ENCODE results near the gene GALNS.

GALNS gene

DNA sequence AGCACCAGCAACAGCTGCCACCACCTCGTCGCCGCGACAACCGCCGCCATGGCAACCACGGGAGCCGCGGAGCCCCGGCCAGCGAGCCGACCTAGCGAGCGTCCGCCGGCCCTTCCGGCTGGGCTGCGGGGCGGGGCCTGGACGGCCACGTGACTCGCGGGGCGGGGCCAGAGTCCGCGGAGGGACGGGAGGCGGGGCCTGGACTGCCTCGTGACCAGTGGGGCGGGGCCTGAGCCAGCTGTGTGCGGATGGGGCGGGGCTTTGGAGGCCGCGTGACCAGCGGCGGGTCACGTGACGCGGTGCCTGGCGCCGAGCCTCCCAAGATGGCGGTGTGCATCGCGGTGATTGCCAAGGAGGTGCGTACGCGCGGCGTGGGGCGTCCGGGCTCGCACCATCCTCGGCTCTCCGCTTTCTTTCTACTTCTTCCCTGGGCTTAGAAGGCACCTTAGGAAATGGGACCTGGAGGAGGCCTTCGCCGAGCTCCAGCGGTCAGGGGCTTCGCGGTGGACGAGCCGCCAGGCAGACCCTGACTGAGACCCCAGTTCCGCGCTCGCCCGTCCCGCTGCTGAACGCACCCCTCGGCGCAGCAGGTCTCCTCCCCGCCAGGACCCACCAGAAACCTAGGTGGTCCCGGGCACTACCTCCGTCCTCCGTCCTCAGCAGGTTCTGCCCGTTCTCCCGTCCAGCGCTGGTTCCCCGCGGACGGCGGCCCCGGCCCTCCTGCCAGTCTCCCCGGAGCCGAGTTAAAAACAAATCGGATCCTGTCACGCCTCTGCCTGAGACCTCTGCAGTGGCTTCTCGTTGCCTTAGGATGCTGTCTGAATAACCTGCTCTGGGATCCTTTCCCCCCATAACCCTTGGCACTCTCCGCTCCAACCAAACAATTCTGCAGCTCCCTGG is at the start of gene GALNS, which contains the start of gene TRAPPC2L:
Gene GALNS (minus strand): TSS at position 120 of the 900 bp plus-strand sequence. CDS start 70 bp downstream, at position 50.
Gene TRAPPC2L (plus strand): TSS at position 300 of the 900 bp plus-strand sequence. CDS start 24 bp downstream, at position 324.
- no peaks in the 10 kb centered on the region for H3K27me3 ChIP-seq (ENCODE audit: control insufficient read depth, insufficient read depth, low read length)
- H3K4me3 ChIP-seq (ENCODE audit: low read depth, low read length), result peak within 1 kb of the TSS; percentile 86
- peaks cover 8% of the 10 kb centered on the region for H3K4me1 ChIP-seq (ENCODE audit: control insufficient read depth, insufficient read depth, low read length)
- peaks cover 37% of the 10 kb centered on the region for H3K36me3 ChIP-seq (ENCODE audit: control insufficient read depth, insufficient read depth, low read length)
- no peaks in the 10 kb centered on the region for H3K9me3 ChIP-seq (ENCODE audit: control insufficient read depth, insufficient read depth, low read depth, low read length)
- H3K9ac ChIP-seq (ENCODE audit: low read length), result peak within 1 kb of the TSS; percentile 94
- H3K27ac ChIP-seq (ENCODE audit: low read depth, low read length), result peak within 1 kb of the TSS; percentile 24; the same call in 1 of the 2 replicates

GRCh38 chr16:88906020-88906419 is 49.3 kb upstream of the GALNS start:
- Histone ChIP-seq H3K36me3 (ENCODE audit: control insufficient read depth, insufficient read depth, low read length) (no peaks in the 10 kb centered on the region), H3K4me3 (ENCODE audit: low read depth, low read length) (peak overlapping the region; percentile 31; the same call in 1 of the 2 replicates), H3K27ac (ENCODE audit: low read depth, low read length) (no peak overlapping the region), H3K4me1 (ENCODE audit: control insufficient read depth, insufficient read depth, low read length) (peaks cover 10% of the 10 kb centered on the region; the same call in 1 of the 2 replicates), H3K9me3 (ENCODE audit: control insufficient read depth, insufficient read depth, low read depth, low read length) (no peaks in the 10 kb centered on the region), H3K27me3 (ENCODE audit: control insufficient read depth, insufficient read depth, low read length) (no peaks in the 10 kb centered on the region; the same call in 1 of the 2 replicates), H3K9ac (ENCODE audit: low read length) (no peak overlapping the region)

- Histone ChIP-seq H3K4me1 (ENCODE audit: control insufficient read depth, insufficient read depth, low read length) (peaks cover 10% of the 10 kb centered on the region; the same call in 1 of the 2 replicates), H3K27me3 (ENCODE audit: control insufficient read depth, insufficient read depth, low read length) (no peaks in the 10 kb centered on the region; the same call in 1 of the 2 replicates), H3K4me3 (ENCODE audit: low read depth, low read length) (peak overlapping the region; percentile 31; the same call in 1 of the 2 replicates), H3K36me3 (ENCODE audit: control insufficient read depth, insufficient read depth, low read length) (no peaks in the 10 kb centered on the region), H3K9me3 (ENCODE audit: control insufficient read depth, insufficient read depth, low read depth, low read length) (no peaks in the 10 kb centered on the region), H3K9ac (ENCODE audit: low read length) (no peak overlapping the region), H3K27ac (ENCODE audit: low read depth, low read length) (no peak overlapping the region)
Measured at GRCh38 chr16:88905563-88905962, 48.8 kb upstream of the GALNS start.

GRCh38 chr16:88904676-88905365 is 48.1 kb upstream of the GALNS start:
- H3K4me1 ChIP-seq (ENCODE audit: control insufficient read depth, insufficient read depth, low read length), result peaks cover 10% of the 10 kb centered on the region; the same call in 1 of the 2 replicates
- no peak overlapping the region; the same call in 1 of the 2 replicates for H3K4me3 ChIP-seq (ENCODE audit: low read depth, low read length)
- no peak overlapping the region for H3K27ac ChIP-seq (ENCODE audit: low read depth, low read length)
- H3K9me3 ChIP-seq (ENCODE audit: control insufficient read depth, insufficient read depth, low read depth, low read length), result no peaks in the 10 kb centered on the region
- H3K9ac ChIP-seq (ENCODE audit: low read length), result no peak overlapping the region
- no peaks in the 10 kb centered on the region for H3K36me3 ChIP-seq (ENCODE audit: control insufficient read depth, insufficient read depth, low read length)
- H3K27me3 ChIP-seq (ENCODE audit: control insufficient read depth, insufficient read depth, low read length), result no peaks in the 10 kb centered on the region

DNA sequence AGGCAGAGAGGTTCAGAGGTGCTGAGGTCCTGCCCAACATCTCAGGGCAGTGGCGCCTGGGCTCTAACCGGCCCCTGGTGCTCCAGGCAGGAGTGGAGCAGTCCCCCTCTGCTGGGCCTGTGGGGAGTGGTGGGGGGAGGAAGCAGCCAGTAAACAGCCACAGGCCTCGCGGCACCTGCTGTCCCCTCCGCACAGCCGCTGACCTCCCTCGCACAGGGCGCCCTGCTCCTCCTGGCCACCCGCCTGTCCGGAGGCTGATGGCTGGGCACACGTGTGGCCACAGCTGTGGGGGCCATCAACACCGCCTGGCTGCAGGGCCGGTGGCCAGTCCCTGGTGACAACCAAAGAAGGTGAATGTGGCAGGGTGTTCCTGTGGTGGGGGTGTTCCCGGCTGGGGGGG is 46.5 kb upstream of the GALNS start:
- H3K4me3 ChIP-seq (ENCODE audit: low read depth, low read length), result no peak overlapping the region
- peaks cover 10% of the 10 kb centered on the region; the same call in 1 of the 2 replicates for H3K4me1 ChIP-seq (ENCODE audit: control insufficient read depth, insufficient read depth, low read length)
- no peak overlapping the region for H3K27ac ChIP-seq (ENCODE audit: low read depth, low read length)
- H3K27me3 ChIP-seq (ENCODE audit: control insufficient read depth, insufficient read depth, low read length), result no peaks in the 10 kb centered on the region
- H3K9me3 ChIP-seq (ENCODE audit: control insufficient read depth, insufficient read depth, low read depth, low read length), result no peaks in the 10 kb centered on the region
- no peaks in the 10 kb centered on the region for H3K36me3 ChIP-seq (ENCODE audit: control insufficient read depth, insufficient read depth, low read length)
- H3K9ac ChIP-seq (ENCODE audit: low read length), result no peak overlapping the region

DNA sequence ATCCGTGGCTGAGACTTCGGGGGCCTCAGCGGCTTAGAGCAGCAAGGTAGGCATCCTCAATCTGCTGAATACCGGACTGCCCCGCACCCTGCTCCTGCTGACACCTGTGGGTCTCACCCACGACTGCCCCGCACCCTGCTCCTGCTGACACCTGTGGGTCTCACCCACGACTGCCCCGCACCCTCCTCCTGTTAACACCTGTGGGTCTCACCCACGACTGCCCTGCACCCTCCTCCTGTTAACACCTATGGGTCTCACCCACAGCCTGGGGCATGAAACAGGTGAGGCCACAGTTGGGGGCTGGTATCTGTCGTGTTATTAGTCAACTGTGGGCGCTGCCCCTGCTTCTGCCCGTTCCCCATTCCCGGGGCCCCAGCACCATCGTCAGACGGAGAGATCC is 46.0 kb upstream of the GALNS start:
- no peak overlapping the region for H3K27ac ChIP-seq (ENCODE audit: low read depth, low read length)
- H3K4me3 ChIP-seq (ENCODE audit: low read depth, low read length), result no peak overlapping the region
- H3K36me3 ChIP-seq (ENCODE audit: control insufficient read depth, insufficient read depth, low read length), result no peaks in the 10 kb centered on the region
- no peaks in the 10 kb centered on the region for H3K9me3 ChIP-seq (ENCODE audit: control insufficient read depth, insufficient read depth, low read depth, low read length)
- H3K4me1 ChIP-seq (ENCODE audit: control insufficient read depth, insufficient read depth, low read length), result peaks cover 10% of the 10 kb centered on the region; the same call in 1 of the 2 replicates
- H3K9ac ChIP-seq (ENCODE audit: low read length), result no peak overlapping the region
- H3K27me3 ChIP-seq (ENCODE audit: control insufficient read depth, insufficient read depth, low read length), result no peaks in the 10 kb centered on the region

DNA sequence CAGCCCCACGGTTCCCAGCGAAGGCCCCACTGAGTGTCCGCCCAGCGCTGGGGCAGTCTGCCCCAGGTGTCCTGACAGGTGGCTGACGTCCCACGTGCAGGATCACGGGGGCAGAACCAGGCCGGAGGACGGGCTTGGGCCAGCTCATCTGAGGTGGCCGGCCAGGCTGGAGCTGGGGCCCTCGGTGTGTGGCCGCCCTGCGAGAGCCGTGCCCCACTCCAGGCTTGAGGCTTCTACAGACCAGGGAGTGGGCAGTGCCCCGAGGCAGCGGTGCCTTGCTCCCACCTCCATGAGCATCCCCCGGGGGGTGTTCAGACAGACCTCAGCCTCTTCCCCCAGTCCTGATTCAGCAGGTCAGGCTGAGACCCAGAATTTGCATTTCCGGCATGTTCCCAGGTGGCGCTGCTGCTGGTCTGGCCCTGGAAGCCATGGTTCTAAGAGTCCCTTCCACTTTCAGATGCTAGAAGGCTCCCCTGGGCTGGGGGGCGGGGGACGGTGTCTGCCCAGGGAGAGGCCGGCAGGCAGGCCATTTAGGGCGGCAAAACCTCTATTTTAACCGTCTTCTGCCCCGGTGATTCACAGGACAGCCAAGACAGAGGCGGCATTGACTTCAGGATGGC is 45.1 kb upstream of the GALNS start:
- peaks cover 10% of the 10 kb centered on the region; the same call in 1 of the 2 replicates for H3K4me1 ChIP-seq (ENCODE audit: control insufficient read depth, insufficient read depth, low read length)
- H3K27ac ChIP-seq (ENCODE audit: low read depth, low read length), result no peak overlapping the region
- no peak overlapping the region for H3K4me3 ChIP-seq (ENCODE audit: low read depth, low read length)
- H3K36me3 ChIP-seq (ENCODE audit: control insufficient read depth, insufficient read depth, low read length), result no peaks in the 10 kb centered on the region
- no peak overlapping the region for H3K9ac ChIP-seq (ENCODE audit: low read length)
- no peaks in the 10 kb centered on the region for H3K9me3 ChIP-seq (ENCODE audit: control insufficient read depth, insufficient read depth, low read depth, low read length)
- no peaks in the 10 kb centered on the region for H3K27me3 ChIP-seq (ENCODE audit: control insufficient read depth, insufficient read depth, low read length)

GRCh38 chr16:88900662-88901052 is 43.9 kb upstream of the GALNS start:
- Histone ChIP-seq H3K36me3 (ENCODE audit: control insufficient read depth, insufficient read depth, low read length) (no peaks in the 10 kb centered on the region), H3K9me3 (ENCODE audit: control insufficient read depth, insufficient read depth, low read depth, low read length) (no peaks in the 10 kb centered on the region), H3K27me3 (ENCODE audit: control insufficient read depth, insufficient read depth, low read length) (no peaks in the 10 kb centered on the region), H3K4me1 (ENCODE audit: control insufficient read depth, insufficient read depth, low read length) (peaks cover 8% of the 10 kb centered on the region; the same call in 1 of the 2 replicates), H3K4me3 (ENCODE audit: low read depth, low read length) (no peak overlapping the region), H3K9ac (ENCODE audit: low read length) (no peak overlapping the region), H3K27ac (ENCODE audit: low read depth, low read length) (no peak overlapping the region)

GRCh38 chr16:88899901-88900661 is 43.3 kb upstream of the GALNS start:
- Histone ChIP-seq H3K9ac (ENCODE audit: low read length) (no peak overlapping the region), H3K4me3 (ENCODE audit: low read depth, low read length) (no peak overlapping the region), H3K36me3 (ENCODE audit: control insufficient read depth, insufficient read depth, low read length) (no peaks in the 10 kb centered on the region), H3K27ac (ENCODE audit: low read depth, low read length) (no peak overlapping the region), H3K9me3 (ENCODE audit: control insufficient read depth, insufficient read depth, low read depth, low read length) (no peaks in the 10 kb centered on the region), H3K27me3 (ENCODE audit: control insufficient read depth, insufficient read depth, low read length) (no peaks in the 10 kb centered on the region), H3K4me1 (ENCODE audit: control insufficient read depth, insufficient read depth, low read length) (peaks cover 7% of the 10 kb centered on the region; the same call in 1 of the 2 replicates)

Data from HUES6 (cell line).